Activated CD8-positive, alpha-beta memory T cell treated with anti-CD3 and anti-CD28 coated beads, Interleukin-2, amount 50 U/mL, for 24 hours (primary cell): ENCODE data around the gene GPBP1L1.
"Not testable (repeated sequence)": the region's sequence is repeated elsewhere in the genome, so short reads cannot be mapped to it uniquely, and the experiment has no call there.

Experiments
- DNase-seq: peaks from one replicate; pipeline ENCODE4 v3.0.0-alpha.2; 2020; ENCODE audit errors: extremely low read depth

Gene GPBP1L1

GRCh38 chr1:45686288-45687013, at the start of gene GPBP1L1:
Gene GPBP1L1 (minus strand): TSS chr1:45686533. CDS start chr1:45659087, 27,446 bp downstream.
- DNase-seq = peak; percentile 96

GRCh38 chr1:45730780-45731319, 44.5 kb upstream of the GPBP1L1 start:
- no peak for DNase-seq

- no peak for DNase-seq
Measured at GRCh38 chr1:45730075-45730779, 43.9 kb upstream of the GPBP1L1 start.

GRCh38 chr1:45726007-45726406, 39.7 kb upstream of the GPBP1L1 start:
- DNase-seq = not testable (repeated sequence)

- no peak for DNase-seq
Measured at GRCh38 chr1:45723248-45723930, 37.1 kb upstream of the GPBP1L1 start.

- no peak for DNase-seq
Measured at GRCh38 chr1:45722809-45723208, 36.5 kb upstream of the GPBP1L1 start.

GRCh38 chr1:45721207-45721606, 34.9 kb upstream of the GPBP1L1 start:
- no peak for DNase-seq

GRCh38 chr1:45718289-45718688, 32.0 kb upstream of the GPBP1L1 start:
- no peak for DNase-seq

- not testable (repeated sequence) for DNase-seq
Measured at GRCh38 chr1:45717386-45717785, 31.1 kb upstream of the GPBP1L1 start.

- DNase-seq = no peak
Measured at GRCh38 chr1:45716700-45717099, 30.4 kb upstream of the GPBP1L1 start.

- no peak for DNase-seq
Measured at GRCh38 chr1:45713711-45714110, 27.4 kb upstream of the GPBP1L1 start.

- DNase-seq = no peak
Measured at GRCh38 chr1:45704637-45705036, 18.3 kb upstream of the GPBP1L1 start.

- DNase-seq = no peak
Measured at GRCh38 chr1:45694823-45695222, 8.5 kb upstream of the GPBP1L1 start.

GRCh38 chr1:45693811-45694210, 7.5 kb upstream of the GPBP1L1 start:
- not testable (repeated sequence) for DNase-seq

- peak; percentile 49 for DNase-seq
Measured at GRCh38 chr1:45687754-45688740, 1.7 kb upstream of the GPBP1L1 start, which contains the start of gene TMEM69. Gene TMEM69 (plus strand): TSS chr1:45688181. CDS start chr1:45691069, 2,888 bp downstream.

- DNase-seq = peak; percentile 93
Measured at GRCh38 chr1:45687014-45687753, 851 bp upstream of the GPBP1L1 start.

- DNase-seq = peak; percentile 23
Measured at GRCh38 chr1:45686015-45686287, 382 bp downstream of the GPBP1L1 start.

- DNase-seq = no peak
Measured at GRCh38 chr1:45685308-45686014, 872 bp downstream of the GPBP1L1 start.

- DNase-seq = no peak
Measured at GRCh38 chr1:45684402-45684801, 1.9 kb downstream of the GPBP1L1 start.

- DNase-seq = no peak
Measured at GRCh38 chr1:45682942-45683341, 3.4 kb downstream of the GPBP1L1 start.
